Left forelimb (tissue), 1 donor: ENCODE results near the gene AIF1.

Experiments
- DNase-seq: peaks from one replicate; pipeline ENCODE4 v3.0.0-alpha.2; 2018; ENCODE audit warnings: low spot score

The AIF1 gene

GRCh38 chr6:31663961-31664789, 49.1 kb downstream of the AIF1 start:
- DNase-seq = no peak

GRCh38 chr6:31664790-31665500, 49.9 kb downstream of the AIF1 start, which contains the start of gene GPANK1:
GPANK1 (minus strand) TSS chr6:31664997; CDS start chr6:31664478, 519 bp downstream.
- DNase-seq = peak; percentile 86

- DNase-seq = peak; percentile 98
These were observed 50.7 kb downstream of the AIF1 start, which contains the start of gene CSNK2B for GRCh38 chr6:31665501-31666336. CSNK2B (plus strand) TSS chr6:31666080; CDS start chr6:31666832, 752 bp downstream.

- no peak for DNase-seq
These were observed 51.4 kb downstream of the AIF1 start for GRCh38 chr6:31666337-31666965.
